DND-41 (cell line): ENCODE data around the gene SCN3B.

Experiments used
- CTCF ChIP-seq: IDR thresholded peaks from 2 replicates; pipeline ENCODE4 v1.5.1; 2012; ENCODE audit warnings: borderline replicate concordance, low read length, moderate library complexity, mild to moderate bottlenecking; ENCODE audit not compliant: poor library complexity, severe bottlenecking; ENCODE audit errors: extremely low read depth
- EZH2 ChIP-seq: IDR thresholded peaks from 3 replicates; pipeline ENCODE4 v1.6.1; 2012; ENCODE audit warnings: borderline replicate concordance, low read depth, mild to moderate bottlenecking, moderate library complexity, low read length, inconsistent platforms; ENCODE audit not compliant: severe bottlenecking

GRCh38 chr11:123677510-123677909, 23.1 kb upstream of the SCN3B start:
- TF ChIP-seq CTCF (no peak), EZH2 (no peak)
